BE2C (cell line): ENCODE measurements around the gene NAV1.
A peak's percentile ranks its signal among the peaks of the same experiment; 100 is the strongest.

ENCODE experiments used
- DNase-seq: peaks from one replicate; pipeline ENCODE4 v3.0.0-alpha.2; 2020
- H3K27me3 ChIP-seq: fragments of 250-450 bp; sonication (Bioruptor Pico); 2 replicates; pipeline ENCODE4 v1.5.1; 2020; ENCODE audit warnings: mild to moderate bottlenecking
- H3K36me3 ChIP-seq: fragments of 250-450 bp; sonication (Bioruptor Pico); 2 replicates; pipeline ENCODE4 v1.5.1; 2020; ENCODE audit warnings: mild to moderate bottlenecking
- H3K4me1 ChIP-seq: fragments of 250-450 bp; sonication (Bioruptor Pico); 2 replicates; pipeline ENCODE4 v1.5.1; 2020
- H3K4me3 ChIP-seq: 2 replicates; pipeline ENCODE4 v1.5.1; 2011; ENCODE audit warnings: low read depth, low read length
- H3K9me3 ChIP-seq: fragments of 250-450 bp; sonication (Bioruptor Pico); 2 replicates; pipeline ENCODE4 v1.5.1; 2020
- CTCF ChIP-seq: IDR thresholded peaks from 2 replicates; pipeline ENCODE4 v1.5.1; 2012; ENCODE audit warnings: mild to moderate bottlenecking, low read depth, low read length

Gene NAV1

GRCh38 chr1:201493757-201494617 is 44.9 kb upstream of the NAV1 start:
- no peak overlapping the region for H3K4me3 ChIP-seq
- H3K27me3 ChIP-seq = no peaks in the 10 kb centered on the region
- no peaks in the 10 kb centered on the region for H3K36me3 ChIP-seq
- H3K9me3 ChIP-seq = no peaks in the 10 kb centered on the region
- peaks cover 20% of the 10 kb centered on the region for H3K4me1 ChIP-seq
- TF ChIP-seq CTCF = no peak
- no peak for DNase-seq

GRCh38 chr1:201495551-201496295 is 43.2 kb upstream of the NAV1 start:
- no peak for TF ChIP-seq CTCF
- Histone ChIP-seq H3K36me3 (no peaks in the 10 kb centered on the region), H3K4me1 (peaks cover 20% of the 10 kb centered on the region), H3K4me3 (peak overlapping the region; percentile 10; the same call in 1 of the 2 replicates), H3K27me3 (no peaks in the 10 kb centered on the region), H3K9me3 (no peaks in the 10 kb centered on the region)
- DNase-seq = peak; percentile 86

GRCh38 chr1:201496296-201496690 is 42.6 kb upstream of the NAV1 start:
- no peaks in the 10 kb centered on the region for H3K27me3 ChIP-seq
- peaks cover 20% of the 10 kb centered on the region for H3K4me1 ChIP-seq
- H3K4me3 ChIP-seq = peak overlapping the region; percentile 10; the same call in 1 of the 2 replicates
- H3K36me3 ChIP-seq = no peaks in the 10 kb centered on the region
- H3K9me3 ChIP-seq = no peaks in the 10 kb centered on the region
- no peak for TF ChIP-seq CTCF
- DNase-seq = peak; percentile 32

- no peak for TF ChIP-seq CTCF
- no peaks in the 10 kb centered on the region for H3K27me3 ChIP-seq
- peaks cover 23% of the 10 kb centered on the region for H3K4me1 ChIP-seq
- no peaks in the 10 kb centered on the region for H3K36me3 ChIP-seq
- H3K9me3 ChIP-seq = no peaks in the 10 kb centered on the region
- no peak for DNase-seq
- no peak overlapping the region for H3K4me3 ChIP-seq
These were observed 40.9 kb upstream of the NAV1 start for GRCh38 chr1:201497935-201498509.

GRCh38 chr1:201498621-201499020 is 40.3 kb upstream of the NAV1 start:
- no peaks in the 10 kb centered on the region for H3K36me3 ChIP-seq
- H3K4me3 ChIP-seq = no peak overlapping the region
- TF ChIP-seq CTCF = 0 out of 2 replicates have a peak, but pooled peaks have one; percentile 11
- no peaks in the 10 kb centered on the region for H3K9me3 ChIP-seq
- peaks cover 23% of the 10 kb centered on the region for H3K4me1 ChIP-seq
- H3K27me3 ChIP-seq = no peaks in the 10 kb centered on the region
- no peak for DNase-seq
